B cell (primary cell): ENCODE data around the gene RARRES1. TPM values are rescaled to one million over a fixed set of nuclear protein-coding genes. Genes with fewer than 3 reads are reported as not detected.

Source experiments
- ATAC-seq: fragments of 200-7000 bp; cut with Tn5 transposase; one replicate; pipeline ENCODE4 v1.10.0; 2021; ENCODE audit warnings: low read depth, mild to moderate bottlenecking, moderate number of reproducible peaks, moderate library complexity
- CTCF ChIA-PET: fragments of 350-600 bp; sonication (Branson Sonifier 250); formaldehyde crosslinking; loops from one replicate; lab custom pipeline; 2021; ENCODE audit warnings: antibody characterized with exemption, inconsistent platforms; lab: Charles Lee
- POLR2A ChIA-PET: fragments of 350-600 bp; sonication (Branson Sonifier 250); formaldehyde crosslinking; loops from one replicate; lab custom pipeline; 2021; ENCODE audit warnings: antibody characterized with exemption; lab: Charles Lee
- DNase-seq: peaks from one replicate; pipeline ENCODE4 v3.0.0; 2013
- H2AFZ ChIP-seq: 2 replicates; pipeline ENCODE4 v1.6.1; 2012; ENCODE audit warnings: mild to moderate bottlenecking, low read depth, low read length; ENCODE audit not compliant: insufficient read depth, poor library complexity, severe bottlenecking
- H3K27ac ChIP-seq, 2 donors: 1 replicate in 1 of 2; 2 replicates in 1 of 2; pipeline ENCODE4 v1.5.1; 2012 to 2013; ENCODE audit warnings: low read length in 2 of 2, mild to moderate bottlenecking in 2 of 2, moderate library complexity in 1 of 2
- H3K27me3 ChIP-seq, 4 experiments: fragments of 200-600 bp in 1 of 4; sonication (generic) in 1 of 4; replicated peaks in 1 of 4; 1 replicate in 2 of 4; 2 replicates in 2 of 4; pipeline versions ENCODE4 v1.6.1 to v1.7.0; 2013 to 2016; ENCODE audit warnings: low read length in 3 of 4, mild to moderate bottlenecking in 2 of 4, mixed read lengths in 1 of 4, moderate library complexity in 1 of 4; ENCODE audit not compliant: insufficient read depth in 4 of 4, control insufficient read depth in 3 of 4; ENCODE audit errors: control extremely low read depth in 1 of 4
- H3K36me3 ChIP-seq, 2 experiments: replicated peaks in 1 of 2; 1 replicate in 1 of 2; 2 replicates in 1 of 2; pipeline versions ENCODE4 v1.6.1 to v1.7.1; 2013; ENCODE audit warnings: low read length in 1 of 2; ENCODE audit not compliant: insufficient read depth in 2 of 2, control insufficient read depth in 1 of 2; ENCODE audit errors: control extremely low read depth in 1 of 2, extremely low read depth in 1 of 2
- H3K4me1 ChIP-seq, 2 donors: fragments of 200-600 bp in 1 of 2; sonication (generic) in 1 of 2; 1 replicate in 1 of 2; 2 replicates in 1 of 2; pipeline versions ENCODE4 v1.5.1 to v1.6.1; 2013 to 2017; ENCODE audit warnings: low read length in 2 of 2; ENCODE audit not compliant: control insufficient read depth in 2 of 2, insufficient read depth in 2 of 2
- H3K4me2 ChIP-seq: replicated peaks from 2 replicates; pipeline ENCODE3; 2012; ENCODE audit warnings: mild to moderate bottlenecking, low read depth, low read length; ENCODE audit not compliant: poor library complexity, severe bottlenecking
- H3K4me3 ChIP-seq, 5 experiments: fragments of 200-600 bp in 1 of 5; sonication (generic) in 1 of 5; 1 replicate in 3 of 5; 2 replicates in 2 of 5; pipeline versions ENCODE4 v1.5.1 to v1.7.0; 2011 to 2016; ENCODE audit warnings: low read length in 4 of 5, mild to moderate bottlenecking in 4 of 5, low read depth in 2 of 5, control low read depth in 1 of 5, moderate library complexity in 1 of 5; ENCODE audit not compliant: insufficient read depth in 1 of 5; ENCODE audit errors: control extremely low read depth in 1 of 5, extremely low read depth in 1 of 5
- H3K79me2 ChIP-seq: fragments of 200-600 bp; sonication (generic); one replicate; pipeline ENCODE4 v1.6.0; 2016; ENCODE audit warnings: low read length; ENCODE audit not compliant: control insufficient read depth, insufficient read depth
- H3K9ac ChIP-seq: fragments of 200-600 bp; sonication (generic); 2 replicates; pipeline ENCODE4 v1.6.1; 2017; ENCODE audit warnings: mild to moderate bottlenecking, low read length, moderate library complexity
- H3K9me3 ChIP-seq, 3 donors: one replicate each; pipeline versions ENCODE4 v1.6.1 to v1.7.1; 2013; ENCODE audit warnings: low read length in 2 of 3; ENCODE audit not compliant: control insufficient read depth in 2 of 3, insufficient read depth in 1 of 3; ENCODE audit errors: control extremely low read depth in 1 of 3
- H4K20me1 ChIP-seq: 2 replicates; pipeline ENCODE4 v1.6.0; 2012; ENCODE audit warnings: mild to moderate bottlenecking, low read length; ENCODE audit not compliant: insufficient read depth, control insufficient read depth, poor library complexity, severe bottlenecking
- H3K27ac Mint-ChIP-seq: one replicate; pipeline ENCODE4 v1.8.0; 2021; ENCODE audit warnings: mixed read lengths
- H3K27me3 Mint-ChIP-seq: one replicate; pipeline ENCODE4 v1.8.0; 2021; ENCODE audit warnings: mixed read lengths
- H3K4me1 Mint-ChIP-seq: one replicate; pipeline ENCODE4 v1.8.0; 2021; ENCODE audit warnings: mixed read lengths
- H3K4me3 Mint-ChIP-seq: one replicate; pipeline ENCODE4 v1.8.0; 2021; ENCODE audit warnings: mixed read lengths
- H3K9me3 Mint-ChIP-seq: one replicate; pipeline ENCODE4 v1.8.0; 2022; ENCODE audit warnings: mixed read lengths; ENCODE audit not compliant: insufficient read depth
- EZH2 ChIP-seq: IDR thresholded peaks from 2 replicates; pipeline ENCODE4 v1.6.1; 2012; ENCODE audit warnings: borderline replicate concordance, low read depth, mild to moderate bottlenecking, moderate library complexity, low read length; ENCODE audit not compliant: insufficient read depth, poor library complexity, severe bottlenecking
- WGBS: methylation state at CpG from one replicate; pipeline ENCODE4 v1.1.5; 2013; ENCODE audit warnings: missing lambda C conversion rate; ENCODE audit not compliant: insufficient coverage; 5-methylcytosine and 5-hydroxymethylcytosine counted together
- intact Hi-C: fragments of 100-400 bp; cut with micrococcal nuclease; formaldehyde crosslinking; loops from one replicate; pipeline ENCODE4 v1.10.0; 2022
- polyA plus RNA-seq: library from polyadenylated mRNA; depleted of rRNA; stranded (reverse); fragments of >200 nt; gene quantifications from 2 replicates; pipeline ENCODE4 v1.2.3, GENCODE V29; 2012
- total RNA-seq, 2 donors: library from RNA; stranded (reverse); fragments of 120-200 nt in 1 of 2; gene quantifications; 1 replicate in 1 of 2; 2 replicates in 1 of 2; pipeline versions ENCODE4 v1.2.3 to v1.2.4, GENCODE V29; 2013 to 2022
- TF ChIP-seq, protein P1 (sequence below): fragments of 200-600 bp; IDR thresholded peaks from one replicate; pipeline ENCODE4 v1.8.0; 2022; ENCODE audit warnings: antibody characterized with exemption, mild to moderate bottlenecking

The RARRES1 gene
- total and polyA plus RNA-seq, 2 donors (not counting 1 experiment from before 2014, with no cell fraction given), result not detected

DNA sequence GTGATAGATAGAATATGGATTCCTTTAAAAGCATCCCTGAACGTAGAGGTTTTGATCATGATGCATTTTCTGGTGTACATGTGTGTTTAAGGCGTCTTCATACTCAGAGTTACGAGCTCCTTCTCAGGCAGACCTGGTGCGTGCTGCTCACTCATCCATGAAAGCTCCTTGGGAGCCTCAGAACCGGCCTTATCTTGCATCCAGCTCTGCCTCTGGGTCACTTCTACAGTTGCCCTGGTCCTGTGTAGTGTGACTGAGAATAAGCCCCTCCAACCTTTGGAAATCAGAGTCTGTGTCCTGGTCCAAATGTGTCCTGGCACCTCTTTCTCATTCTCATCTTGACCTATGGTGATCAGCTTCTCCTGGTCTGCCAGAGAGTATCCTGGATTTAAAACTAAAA lies 17.3 kb upstream of the RARRES1 start:
- WGBS, result 97% methylated on average over 4 of the region's 5 CpGs
- no peaks in the 10 kb centered on the region for H3K27me3 ChIP-seq
- H3K79me2 ChIP-seq, result no peaks in the 10 kb centered on the region
- H3K27me3 Mint-ChIP-seq, result no peaks in the 10 kb centered on the region
- TF ChIP-seq, protein P1, sequence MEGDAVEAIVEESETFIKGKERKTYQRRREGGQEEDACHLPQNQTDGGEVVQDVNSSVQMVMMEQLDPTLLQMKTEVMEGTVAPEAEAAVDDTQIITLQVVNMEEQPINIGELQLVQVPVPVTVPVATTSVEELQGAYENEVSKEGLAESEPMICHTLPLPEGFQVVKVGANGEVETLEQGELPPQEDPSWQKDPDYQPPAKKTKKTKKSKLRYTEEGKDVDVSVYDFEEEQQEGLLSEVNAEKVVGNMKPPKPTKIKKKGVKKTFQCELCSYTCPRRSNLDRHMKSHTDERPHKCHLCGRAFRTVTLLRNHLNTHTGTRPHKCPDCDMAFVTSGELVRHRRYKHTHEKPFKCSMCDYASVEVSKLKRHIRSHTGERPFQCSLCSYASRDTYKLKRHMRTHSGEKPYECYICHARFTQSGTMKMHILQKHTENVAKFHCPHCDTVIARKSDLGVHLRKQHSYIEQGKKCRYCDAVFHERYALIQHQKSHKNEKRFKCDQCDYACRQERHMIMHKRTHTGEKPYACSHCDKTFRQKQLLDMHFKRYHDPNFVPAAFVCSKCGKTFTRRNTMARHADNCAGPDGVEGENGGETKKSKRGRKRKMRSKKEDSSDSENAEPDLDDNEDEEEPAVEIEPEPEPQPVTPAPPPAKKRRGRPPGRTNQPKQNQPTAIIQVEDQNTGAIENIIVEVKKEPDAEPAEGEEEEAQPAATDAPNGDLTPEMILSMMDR, result no peak
- TF ChIP-seq EZH2, result no peak
- H4K20me1 ChIP-seq, result no peaks in the 10 kb centered on the region
- DNase-seq (no peak), ATAC-seq (no peak)
- H2AFZ ChIP-seq, result no peak overlapping the region
- H3K36me3 ChIP-seq, result no peaks in the 10 kb centered on the region
- H3K27ac ChIP-seq, result no peak overlapping the region
- H3K4me2 ChIP-seq, result no peak overlapping the region
- H3K4me3 Mint-ChIP-seq, result no peak overlapping the region
- intact Hi-C loops, result no loop called here
- H3K9me3 Mint-ChIP-seq, result no peaks in the 10 kb centered on the region
- H3K9ac ChIP-seq, result no peak overlapping the region
- no peaks in the 10 kb centered on the region for H3K4me1 ChIP-seq
- H3K27ac Mint-ChIP-seq, result no peak overlapping the region
- H3K4me3 ChIP-seq, result no peak overlapping the region
- H3K4me1 Mint-ChIP-seq, result peaks cover 3% of the 10 kb centered on the region
- CTCF ChIA-PET, result no interaction called here
- POLR2A ChIA-PET, result no interaction called here
- no peaks in the 10 kb centered on the region for H3K9me3 ChIP-seq

DNA sequence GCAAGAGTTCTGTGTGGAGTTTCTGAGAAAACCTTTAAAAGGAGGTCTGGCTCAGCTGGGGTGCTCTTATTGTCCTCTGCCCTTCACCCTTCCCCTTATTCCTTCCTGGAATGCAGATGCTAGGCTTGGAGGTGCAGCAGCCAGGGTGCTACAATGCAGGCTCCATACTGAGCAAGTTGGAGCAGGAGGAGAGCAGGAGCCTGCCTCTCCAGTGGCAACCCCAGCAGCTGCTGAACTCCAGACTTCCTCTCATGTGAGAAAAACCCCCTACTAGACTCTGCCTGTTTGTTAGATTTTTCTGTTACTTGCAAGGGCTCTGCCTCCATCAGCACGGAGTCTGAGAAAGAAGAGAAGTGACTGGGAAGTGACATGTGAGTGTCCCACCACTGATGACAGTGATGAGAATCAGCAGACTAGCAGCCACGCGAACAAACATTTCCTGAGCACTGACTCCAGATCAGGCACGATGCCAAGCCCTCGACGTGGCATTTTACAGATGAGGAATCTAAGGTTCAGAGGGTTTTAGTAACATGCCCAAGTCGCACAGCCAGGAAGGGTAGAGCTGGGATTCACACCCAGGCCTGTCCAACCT lies 16.1 kb upstream of the RARRES1 start:
- Mint-ChIP-seq H3K4me1 (peaks cover 6% of the 10 kb centered on the region), H3K27ac (no peak overlapping the region), H3K4me3 (no peak overlapping the region), H3K27me3 (no peaks in the 10 kb centered on the region), H3K9me3 (no peaks in the 10 kb centered on the region)
- Histone ChIP-seq H3K9ac (no peak overlapping the region), H4K20me1 (no peaks in the 10 kb centered on the region), H3K4me3 (no peak overlapping the region), H3K9me3 (no peaks in the 10 kb centered on the region), H3K4me2 (no peak overlapping the region), H3K36me3 (no peaks in the 10 kb centered on the region), H3K27me3 (no peaks in the 10 kb centered on the region), H3K4me1 (no peaks in the 10 kb centered on the region), H3K27ac (no peak overlapping the region), H2AFZ (no peak overlapping the region), H3K79me2 (no peaks in the 10 kb centered on the region)
- WGBS, result 28% methylated on average over 7 of the region's 7 CpGs
- intact Hi-C loops, result no loop called here
- POLR2A ChIA-PET, result no interaction called here
- ATAC-seq (no peak), DNase-seq (no peak)
- TF ChIP-seq, protein P1, result no peak
- TF ChIP-seq EZH2, result no peak
- CTCF ChIA-PET, result no interaction called here
